Astrocyte (in vitro differentiated cells and primary cell): ENCODE results near the gene ESRRG.

Source experiments
- CTCF ChIP-seq: IDR thresholded peaks from 2 replicates; pipeline ENCODE4 v1.5.1; 2011; ENCODE audit warnings: low read depth, mild to moderate bottlenecking, inconsistent platforms, low read length, moderate library complexity; ENCODE audit not compliant: insufficient read depth
- EZH2 ChIP-seq: IDR thresholded peaks from 2 replicates; pipeline ENCODE4 v1.6.1; 2012; ENCODE audit warnings: mild to moderate bottlenecking, low read length, inconsistent platforms; ENCODE audit not compliant: insufficient read depth

- TF ChIP-seq CTCF (no peak), EZH2 (no peak)
Observed at GRCh38 chr1:216722821-216723220, 408 bp downstream of the ESRRG start.
